GM18951 (cell line): ENCODE data around the gene CRCP.
"Not testable (repeated sequence)": the region's sequence is repeated elsewhere in the genome, so short reads cannot be mapped to it uniquely, and the experiment has no call there.

Experiments
- POLR2A ChIP-seq: IDR thresholded peaks from 4 replicates; pipeline ENCODE4 v1.6.1; 2011; ENCODE audit warnings: mild to moderate bottlenecking; ENCODE audit not compliant: insufficient read length, insufficient read depth; ENCODE audit errors: extremely low read depth
- in situ Hi-C: fragments of 300-500 bp; cut with MboI; formaldehyde crosslinking; loops from one replicate; pipeline ENCODE4 v1.12.0; 2022; ENCODE audit warnings: low sequenced_read_pairs, mixed read lengths, inconsistent platforms; ENCODE audit not compliant: unreplicated experiment

Gene CRCP

DNA sequence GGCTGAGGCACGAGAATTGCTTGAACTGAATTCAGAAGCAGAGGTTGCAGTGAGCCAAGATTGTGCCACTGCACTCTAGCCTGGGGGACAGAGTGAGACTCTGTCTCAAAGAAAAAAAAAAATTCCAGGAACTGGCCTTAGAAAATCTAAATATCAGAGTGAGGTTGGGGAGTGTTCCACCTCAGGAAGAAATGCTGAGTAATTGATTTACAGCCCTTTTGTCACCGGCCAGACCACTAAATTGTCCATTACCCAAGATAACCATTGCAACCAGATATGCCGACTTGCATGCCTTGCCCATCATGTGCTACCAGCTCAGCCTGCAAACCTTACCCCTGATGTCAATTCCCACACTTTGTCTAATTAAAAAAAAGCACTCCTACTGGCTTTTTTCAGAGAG is 42.4 kb downstream of the CRCP start:
- no peak for TF ChIP-seq POLR2A
- in situ Hi-C loops, result no loop called here

DNA sequence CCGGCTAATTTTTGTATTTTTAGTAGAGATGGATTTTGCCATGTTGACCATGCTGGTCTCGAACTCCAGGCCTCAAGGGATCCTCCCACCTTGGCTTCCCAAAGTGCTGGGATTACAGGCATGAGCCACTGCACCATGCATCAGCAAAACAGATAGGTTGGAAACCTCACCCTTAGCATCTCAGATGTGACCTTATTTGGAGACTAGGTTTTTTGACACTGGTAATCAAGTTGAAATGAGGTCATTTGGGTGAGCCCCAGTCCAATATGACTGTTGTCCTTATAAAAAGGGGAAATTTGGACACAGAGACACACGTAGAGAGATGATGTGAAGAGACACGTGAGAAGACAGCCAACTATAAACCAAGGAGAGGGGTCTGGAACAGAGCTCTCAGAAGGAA is 48.0 kb downstream of the CRCP start:
- in situ Hi-C loops, result no loop called here
- no peak for TF ChIP-seq POLR2A

DNA sequence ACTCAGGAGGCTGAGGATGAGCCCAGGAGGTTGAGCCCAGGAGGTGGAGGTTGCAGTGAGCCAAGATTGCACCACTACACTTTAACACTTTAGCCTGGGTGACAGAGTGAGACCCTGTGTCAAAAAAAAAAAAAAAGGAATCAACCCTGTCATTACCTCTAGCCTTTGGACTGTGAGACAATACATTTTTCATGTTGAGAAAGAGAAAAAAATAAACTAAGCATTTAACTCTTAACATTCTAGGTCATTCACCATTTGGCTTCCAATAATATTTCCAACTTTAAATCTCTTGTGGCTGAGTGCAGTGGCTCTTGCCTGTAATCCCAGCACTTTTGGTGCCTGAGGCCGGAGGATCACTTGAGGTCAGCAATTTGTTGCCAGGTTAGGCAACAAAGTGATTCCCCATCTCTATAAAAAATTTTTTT is 48.6 kb downstream of the CRCP start:
- TF ChIP-seq POLR2A, result no peak

DNA sequence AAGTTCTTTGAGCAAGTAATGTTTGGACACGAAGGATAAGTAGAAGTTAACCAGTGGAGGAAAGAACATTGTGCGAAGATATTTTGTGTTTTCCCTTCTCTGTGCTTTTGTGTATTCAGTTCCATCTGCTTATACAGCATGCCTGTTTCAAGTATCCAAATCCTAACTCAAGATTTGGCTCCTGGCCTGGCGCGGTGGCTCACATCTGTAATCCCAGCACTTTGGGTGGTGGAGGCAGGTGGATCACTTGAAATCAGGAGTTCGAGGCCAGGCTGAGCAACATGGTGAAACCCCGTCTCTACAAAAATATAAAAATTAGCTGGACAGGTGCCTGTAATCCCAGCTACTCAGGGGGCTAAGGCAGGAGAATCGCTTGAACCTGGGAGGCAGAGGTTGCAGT is 49.7 kb downstream of the CRCP start:
- in situ Hi-C loops, result no loop called here
- no peak for TF ChIP-seq POLR2A

More for the DNA sequence above, 48.6 kb downstream of the CRCP start:
- in situ Hi-C loops, result no loop called here

DNA sequence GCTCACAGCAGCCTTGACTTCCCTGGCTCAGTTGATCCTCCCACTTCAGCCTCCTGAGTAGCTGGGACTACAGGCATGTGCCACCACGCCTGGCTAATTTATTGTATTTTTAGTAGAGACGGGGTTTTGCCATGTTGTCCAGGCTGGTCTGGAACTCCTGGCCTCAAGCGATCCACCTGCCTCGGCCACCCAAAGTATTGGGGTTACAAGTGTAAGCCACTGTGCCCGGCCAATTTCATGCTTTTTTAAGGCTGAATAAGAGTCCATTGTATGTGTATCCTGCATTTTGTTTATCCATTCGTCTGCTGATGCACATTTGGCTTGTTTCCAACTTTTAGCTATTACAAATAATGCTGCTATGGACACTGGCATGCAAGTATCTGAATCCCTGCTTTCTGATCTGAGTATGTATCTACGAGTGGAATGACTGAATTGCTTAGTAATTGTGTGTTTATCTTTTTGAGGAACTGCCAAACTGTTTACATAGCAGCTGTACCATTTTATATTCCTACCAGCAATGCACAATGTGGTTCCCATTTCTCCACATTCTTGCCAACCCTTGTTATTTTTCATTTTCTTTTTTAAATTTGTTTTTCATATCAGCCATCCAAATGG is 53.2 kb downstream of the CRCP start:
- TF ChIP-seq POLR2A, result no peak
- in situ Hi-C loops, result no loop called here

DNA sequence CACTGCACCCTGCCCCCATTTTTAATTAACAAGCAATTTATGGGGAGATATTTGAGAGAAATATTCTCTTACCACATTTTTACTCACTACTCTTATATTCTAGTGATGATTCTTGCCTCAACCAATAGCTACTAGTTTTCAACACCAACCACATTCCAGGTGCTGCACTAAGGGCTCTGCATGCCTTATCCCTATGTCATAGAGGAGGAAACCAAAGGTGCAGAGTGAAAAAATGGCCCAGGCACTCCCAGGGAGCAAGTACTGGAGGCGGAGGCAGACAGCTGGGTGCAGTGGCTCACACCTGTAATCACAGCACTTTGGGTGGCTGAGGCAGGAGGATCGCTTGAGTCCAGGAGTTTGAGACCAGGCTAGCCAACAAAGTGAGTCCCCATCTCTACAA is 55.0 kb downstream of the CRCP start:
- no peak for TF ChIP-seq POLR2A
- in situ Hi-C loops, result no loop called here

DNA sequence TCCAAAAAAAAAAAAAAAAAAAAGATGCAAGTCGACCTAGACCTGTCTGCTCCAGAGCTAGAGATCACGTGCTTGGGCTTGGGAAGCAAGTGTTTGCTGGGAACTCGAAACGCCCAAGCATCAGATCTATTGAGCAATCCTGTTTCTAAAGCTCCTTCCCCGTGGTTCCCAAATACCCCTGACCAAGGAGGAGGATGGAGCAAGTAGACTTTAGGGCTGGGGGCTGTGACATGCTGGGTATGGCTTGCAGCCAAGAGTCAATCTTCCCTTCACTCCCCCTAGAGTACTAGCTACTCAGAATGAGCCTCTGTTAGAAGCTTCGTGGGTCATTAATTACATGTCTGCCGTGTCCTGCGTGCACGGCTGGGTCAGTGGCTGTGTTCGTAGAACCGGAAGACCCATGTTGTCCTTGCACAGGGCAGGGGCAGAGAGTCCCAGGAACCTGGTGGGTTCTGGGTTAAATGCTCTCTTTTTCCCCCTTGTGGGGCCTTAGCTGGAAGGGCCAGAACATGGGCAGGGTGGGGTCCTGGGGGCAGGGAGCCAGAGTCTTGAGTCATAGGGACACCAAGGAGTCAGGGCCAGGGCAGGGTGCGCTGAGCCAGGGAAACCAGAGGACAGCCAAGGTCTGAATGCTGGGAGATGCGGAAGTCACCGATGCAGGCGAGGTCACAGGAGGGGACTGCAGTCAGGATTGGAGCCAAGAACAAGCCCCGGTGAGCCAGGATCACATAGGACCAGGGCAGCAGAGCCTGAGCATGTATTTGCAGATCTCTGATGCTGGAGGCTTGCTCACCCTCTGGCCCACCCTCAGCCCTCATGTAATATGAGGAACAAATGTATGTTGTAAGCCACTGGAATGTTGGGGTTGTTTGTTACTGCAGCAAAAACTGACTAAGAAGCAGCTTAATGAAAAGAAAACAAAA is 55.9 kb downstream of the CRCP start:
- in situ Hi-C loops, result no loop called here
- TF ChIP-seq POLR2A, result no peak

DNA sequence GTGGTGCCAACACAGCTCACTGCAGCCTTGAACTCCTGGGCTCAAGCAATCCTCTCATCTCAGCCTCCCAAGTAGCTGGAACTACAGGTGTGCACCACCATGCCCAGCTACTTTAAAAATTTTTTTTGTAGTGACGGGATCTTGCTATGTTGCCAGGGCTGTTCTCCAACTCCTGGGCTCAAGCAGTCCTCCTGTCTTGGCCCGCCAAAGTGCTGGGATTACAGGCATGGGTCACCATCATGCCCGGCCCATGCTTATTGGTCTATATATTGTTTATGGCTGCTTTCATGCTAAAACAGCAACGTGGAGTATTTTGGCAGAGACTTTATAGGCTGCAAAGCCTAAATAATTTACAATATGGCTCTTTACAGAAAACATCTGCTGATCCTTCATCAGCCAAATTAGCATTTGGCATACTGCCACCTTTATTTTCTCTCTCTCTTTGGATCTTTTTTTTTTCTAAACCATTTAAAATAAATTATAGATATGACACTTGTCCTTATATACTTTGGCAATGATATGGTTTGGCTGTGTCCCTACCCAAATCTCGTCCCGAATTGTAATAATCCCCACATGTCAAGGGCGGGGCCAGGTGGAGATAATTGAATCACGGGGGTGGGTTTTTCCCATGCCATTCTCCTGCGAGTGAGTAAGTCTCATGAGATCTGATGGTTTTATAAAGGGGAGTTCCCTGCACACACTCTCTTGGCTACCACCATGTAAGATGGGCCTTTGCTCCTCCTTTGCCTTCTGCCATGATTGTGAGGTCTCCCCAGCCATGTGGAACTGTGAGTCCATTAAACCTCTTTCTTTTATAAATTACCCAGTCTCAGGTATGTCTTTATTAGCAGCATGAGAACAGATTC is 58.1 kb downstream of the CRCP start:
- in situ Hi-C loops, result not testable (repeated sequence)

DNA sequence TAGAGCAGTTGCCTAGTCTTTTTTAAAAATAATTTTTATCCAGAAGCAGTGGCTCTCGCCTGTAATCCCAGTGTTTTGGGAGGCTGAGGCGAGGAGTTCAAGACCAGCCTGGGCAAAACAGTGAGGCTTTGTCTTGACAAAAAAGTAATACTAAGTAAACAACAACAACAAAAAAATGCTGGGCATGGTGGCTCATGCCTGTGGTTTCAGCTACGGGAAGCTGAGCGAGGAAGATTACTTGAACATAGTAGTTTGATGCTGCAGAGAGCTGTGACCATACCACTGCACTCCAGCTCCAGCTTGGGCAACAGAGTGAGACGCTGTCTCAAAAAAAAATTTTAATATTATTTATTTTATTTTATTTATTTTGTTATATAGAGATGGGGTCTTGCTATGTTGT is 59.2 kb downstream of the CRCP start:
- no peak for TF ChIP-seq POLR2A
- in situ Hi-C loops, result no loop called here

DNA sequence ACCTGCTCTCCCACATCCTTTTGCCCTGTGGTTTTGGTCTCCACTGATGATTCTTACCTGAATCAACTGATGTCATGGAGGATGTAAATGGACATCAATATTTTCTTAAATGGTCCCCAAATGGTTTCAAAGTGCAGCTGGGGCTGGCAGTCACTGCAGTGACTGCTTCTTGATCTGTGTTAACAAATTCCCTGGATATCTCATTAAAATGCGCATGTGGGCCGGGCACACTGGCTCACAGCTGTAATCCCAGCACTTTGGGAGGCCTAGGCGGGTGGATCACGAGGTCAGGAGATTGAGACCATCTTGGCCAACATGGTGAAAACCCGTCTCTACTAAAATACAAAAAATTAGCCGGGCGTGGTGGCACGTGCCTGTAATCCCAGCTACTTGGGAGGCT is 60.4 kb downstream of the CRCP start:
- in situ Hi-C loops, result not testable (repeated sequence)

DNA sequence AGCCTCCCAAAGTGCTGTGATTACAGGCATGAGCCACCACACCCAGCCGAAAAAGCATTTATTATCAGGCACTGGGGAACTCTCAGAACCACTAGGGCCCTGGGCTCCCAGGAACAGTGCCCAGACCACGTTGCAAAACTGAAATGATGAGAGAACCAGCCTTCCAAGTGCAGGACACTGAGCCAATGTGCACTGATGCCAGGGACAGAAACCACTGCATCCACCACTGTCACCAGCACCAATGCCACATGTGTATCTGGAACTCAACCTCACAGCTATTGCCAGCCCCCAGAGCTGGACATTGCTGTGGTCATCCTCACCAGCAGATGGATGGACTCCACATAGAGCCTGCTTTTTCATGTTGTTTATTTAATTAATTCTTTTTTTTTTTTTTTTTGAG is 62.3 kb downstream of the CRCP start:
- in situ Hi-C loops, result no loop called here
- no peak for TF ChIP-seq POLR2A

DNA sequence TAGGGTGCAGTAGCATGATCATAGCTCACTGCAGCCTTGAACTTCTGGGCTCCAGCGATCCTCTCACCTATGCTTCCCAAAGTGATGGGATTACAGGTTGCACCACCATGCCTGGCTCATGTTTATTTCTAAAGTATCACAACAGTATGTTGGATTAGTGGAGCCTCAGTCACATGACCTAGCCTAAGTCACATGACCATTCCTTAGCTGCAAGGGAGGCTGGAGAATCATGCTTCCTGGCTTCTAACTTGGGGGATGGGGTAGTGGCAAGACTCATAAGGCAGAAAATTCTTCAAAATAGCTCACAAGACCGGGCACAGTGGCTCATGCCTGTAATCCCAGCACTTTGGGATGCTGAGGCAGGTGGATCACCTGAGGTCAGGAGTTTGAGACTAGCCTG is 63.6 kb downstream of the CRCP start:
- in situ Hi-C loops, result no loop called here
- TF ChIP-seq POLR2A, result no peak

DNA sequence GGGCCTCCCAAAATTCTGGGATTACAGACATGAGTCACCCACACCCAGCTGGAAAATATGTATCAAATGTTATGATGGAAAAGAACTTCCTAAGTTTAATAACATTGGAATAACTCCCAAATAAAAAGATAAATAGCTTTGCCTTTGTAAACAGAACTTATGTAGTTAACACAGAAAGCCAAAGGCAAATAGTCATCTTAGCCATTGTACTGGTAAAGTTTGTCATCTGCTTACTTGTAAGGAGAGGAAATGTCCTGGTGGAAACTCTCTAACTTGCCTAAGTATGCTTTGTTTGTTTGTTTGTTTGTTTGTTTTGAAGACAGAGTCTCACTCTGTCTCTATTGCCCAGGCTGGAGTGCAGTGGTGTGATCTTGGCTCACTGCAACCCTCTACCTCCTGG is 66.7 kb downstream of the CRCP start:
- in situ Hi-C loops, result no loop called here
- no peak for TF ChIP-seq POLR2A
